H1 (cell line): ENCODE results near the gene TCAIM. TPM values are rescaled to one million over a fixed set of nuclear protein-coding genes. Genes with fewer than 3 reads are reported as not detected.

ENCODE experiments used
- CTCF ChIA-PET: fragments of 300-600 bp; sonication (Branson Sonifier 250); formaldehyde crosslinking; loops from one replicate; lab custom pipeline; 2021; ENCODE audit not compliant: partially characterized antibody; lab: Charles Lee
- POLR2A ChIA-PET: fragments of 300-600 bp; sonication (Branson Sonifier 250); formaldehyde crosslinking; loops from one replicate; lab custom pipeline; 2021; ENCODE audit warnings: inconsistent platforms; ENCODE audit not compliant: partially characterized antibody; lab: Charles Lee
- DNase-seq, 2 experiments: peaks; one replicate each; pipeline versions ENCODE4 v3.0.0 to v3.0.0-alpha.2; 2010 to 2022; ENCODE audit warnings: low spot score in 2 of 2, low read depth in 1 of 2, mixed read lengths in 1 of 2
- FAIRE-seq: peaks from 2 replicates; lab custom pipeline; 2011; peaks lifted over from hg19 to GRCh38; lab: Jason Lieb, UNC
- H2AFZ ChIP-seq: 2 replicates; pipeline ENCODE4 v1.8.1; 2012; ENCODE audit warnings: low read length, inconsistent platforms
- H2AK5ac ChIP-seq: 2 replicates; pipeline ENCODE4 v1.6.1; 2013; ENCODE audit warnings: low read depth, low read length
- H2BK120ac ChIP-seq: replicated peaks from 2 replicates; pipeline ENCODE3; 2013; ENCODE audit warnings: low read depth, low read length, inconsistent platforms
- H2BK12ac ChIP-seq: 2 replicates; pipeline ENCODE4 v1.6.1; 2013; ENCODE audit warnings: low read depth, low read length
- H2BK15ac ChIP-seq: 2 replicates; pipeline ENCODE4 v1.6.1; 2013; ENCODE audit warnings: low read length
- H2BK20ac ChIP-seq: 2 replicates; pipeline ENCODE4 v1.6.1; 2013; ENCODE audit warnings: low read length
- H2BK5ac ChIP-seq: 2 replicates; pipeline ENCODE4 v1.6.1; 2013; ENCODE audit warnings: low read depth, low read length
- H3K14ac ChIP-seq: 2 replicates; pipeline ENCODE4 v1.6.1; 2013; ENCODE audit warnings: inconsistent platforms; ENCODE audit not compliant: insufficient read length
- H3K18ac ChIP-seq: 2 replicates; pipeline ENCODE4 v1.6.1; 2013; ENCODE audit warnings: low read length; ENCODE audit errors: extremely low read depth
- H3K23ac ChIP-seq: 2 replicates; pipeline ENCODE4 v1.6.1; 2013; ENCODE audit warnings: inconsistent platforms; ENCODE audit not compliant: insufficient read length
- H3K23me2 ChIP-seq: 2 replicates; pipeline ENCODE4 v1.6.1; 2013; ENCODE audit warnings: low read depth, low read length
- H3K27ac ChIP-seq: 2 replicates; pipeline ENCODE4 v1.6.1; 2011; ENCODE audit warnings: low read depth, low read length, inconsistent platforms
- H3K27me3 ChIP-seq, 4 experiments: replicated peaks in 1 of 4; 1 replicate in 1 of 4; 2 replicates in 3 of 4; pipeline versions ENCODE4 v1.6.1 to v1.8.1; 2011 to 2013; ENCODE audit warnings: low read length in 3 of 4, mild to moderate bottlenecking in 3 of 4, inconsistent platforms in 2 of 4, mixed read lengths in 2 of 4, moderate library complexity in 1 of 4; ENCODE audit not compliant: control insufficient read depth in 3 of 4, insufficient read depth in 3 of 4; ENCODE audit errors: extremely low read depth in 1 of 4
- H3K36me3 ChIP-seq, 4 experiments: 2 replicates each; pipeline versions ENCODE4 v1.6.1 to v1.8.1; 2011 to 2013; ENCODE audit warnings: mild to moderate bottlenecking in 4 of 4, low read length in 3 of 4, moderate library complexity in 2 of 4, control low read depth in 1 of 4, inconsistent platforms in 1 of 4; ENCODE audit not compliant: insufficient read depth in 4 of 4, control insufficient read depth in 2 of 4
- H3K4ac ChIP-seq: replicated peaks from 2 replicates; pipeline ENCODE3; 2013; ENCODE audit warnings: low read length, low read depth, mixed read lengths, inconsistent platforms; ENCODE audit not compliant: insufficient read length
- H3K4me1 ChIP-seq, 4 experiments: replicated peaks in 1 of 4; 1 replicate in 1 of 4; 2 replicates in 3 of 4; pipeline versions ENCODE4 v1.6.1 to v1.8.1; 2011 to 2013; ENCODE audit warnings: low read length in 3 of 4, inconsistent platforms in 2 of 4, mixed read lengths in 1 of 4; ENCODE audit not compliant: insufficient read depth in 4 of 4, control insufficient read depth in 3 of 4
- H3K4me2 ChIP-seq, 2 experiments: 2 replicates each; pipeline versions ENCODE4 v1.6.1 to v1.8.1; 2011 to 2013; ENCODE audit warnings: low read depth in 2 of 2, low read length in 2 of 2, control low read depth in 1 of 2, inconsistent platforms in 1 of 2, mild to moderate bottlenecking in 1 of 2; ENCODE audit not compliant: insufficient read depth in 1 of 2
- H3K4me3 ChIP-seq, 4 experiments: fragments of 200-600, 300-600 bp in 1 of 4; sonication (generic), shearing (Covaris generic), sonication (Bioruptor Twin) in 1 of 4; 2 replicates each; pipeline versions ENCODE4 v1.5.1 to v1.8.1; 2011 to 2016; ENCODE audit warnings: low read length in 4 of 4, low read depth in 3 of 4, control low read depth in 2 of 4, inconsistent platforms in 2 of 4, mild to moderate bottlenecking in 2 of 4, mixed read lengths in 1 of 4, moderate library complexity in 1 of 4; ENCODE audit not compliant: insufficient read depth in 2 of 4; ENCODE audit errors: extremely low read depth in 1 of 4
- H3K56ac ChIP-seq: replicated peaks from 2 replicates; pipeline ENCODE3; 2013; ENCODE audit warnings: low read depth, mild to moderate bottlenecking, mixed read lengths, low read length, inconsistent platforms; ENCODE audit not compliant: insufficient read length
- H3K79me1 ChIP-seq: 2 replicates; pipeline ENCODE4 v1.6.1; 2013; ENCODE audit warnings: low read depth, low read length, control low read depth
- H3K79me2 ChIP-seq, 2 experiments: 2 replicates each; pipeline versions ENCODE4 v1.6.1 to v1.8.1; 2012 to 2013; ENCODE audit warnings: low read length in 2 of 2, mild to moderate bottlenecking in 2 of 2, inconsistent platforms in 1 of 2; ENCODE audit not compliant: insufficient read depth in 2 of 2, control insufficient read depth in 1 of 2
- H3K9ac ChIP-seq, 4 experiments: replicated peaks in 1 of 4; 1 replicate in 1 of 4; 2 replicates in 3 of 4; pipeline versions ENCODE4 v1.6.1 to v1.8.1; 2011 to 2013; ENCODE audit warnings: low read depth in 3 of 4, low read length in 3 of 4, control low read depth in 2 of 4, mild to moderate bottlenecking in 2 of 4, moderate library complexity in 2 of 4, inconsistent platforms in 1 of 4; ENCODE audit errors: extremely low read depth in 1 of 4
- H3K9me3 ChIP-seq, 2 experiments: 2 replicates each; pipeline versions ENCODE4 v1.6.1 to v1.8.1; 2012 to 2013; ENCODE audit warnings: mild to moderate bottlenecking in 2 of 2, moderate library complexity in 2 of 2, control low read depth in 1 of 2, inconsistent platforms in 1 of 2, low read depth in 1 of 2, low read length in 1 of 2, mixed read lengths in 1 of 2; ENCODE audit not compliant: insufficient read depth in 2 of 2
- H4K20me1 ChIP-seq, 2 experiments: replicated peaks in 1 of 2; 2 replicates each; pipeline versions ENCODE3 to v1.8.1; 2011 to 2013; ENCODE audit warnings: inconsistent platforms in 2 of 2, low read length in 2 of 2, mild to moderate bottlenecking in 1 of 2; ENCODE audit not compliant: insufficient read depth in 2 of 2, control insufficient read depth in 1 of 2
- H4K5ac ChIP-seq: 2 replicates; pipeline ENCODE4 v1.6.1; 2013; ENCODE audit warnings: low read length, low read depth, mixed read lengths, inconsistent platforms; ENCODE audit not compliant: insufficient read length
- H4K8ac ChIP-seq: 2 replicates; pipeline ENCODE4 v1.8.0; 2013; ENCODE audit warnings: mild to moderate bottlenecking, moderate library complexity, low read length, inconsistent platforms; ENCODE audit not compliant: insufficient read depth; ENCODE audit errors: extremely low read depth
- H4K91ac ChIP-seq: replicated peaks from 2 replicates; pipeline ENCODE3; 2013; ENCODE audit warnings: low read length, mixed read lengths, inconsistent platforms; ENCODE audit not compliant: insufficient read length
- BCL11A ChIP-seq, 2 experiments: IDR thresholded peaks; one replicate each; pipeline ENCODE4 v1.6.1; 2011; ENCODE audit warnings: low read depth in 2 of 2, low read length in 2 of 2, mild to moderate bottlenecking in 2 of 2
- SP1 ChIP-seq: IDR thresholded peaks from 2 replicates; pipeline ENCODE4 v1.6.1; 2011; ENCODE audit warnings: low read depth, low read length
- WGBS, 2 experiments: shearing (Covaris generic) in 1 of 2; methylation state at CpG; one replicate each; pipeline versions ENCODE4 v1.1.6 to v1.1.7; 2013 to 2015; ENCODE audit warnings: low lambda C conversion rate in 2 of 2, mixed read lengths in 2 of 2, inconsistent platforms in 1 of 2, low coverage in 1 of 2, missing lambda C conversion rate in 1 of 2; ENCODE audit not compliant: insufficient replicate concordance in 2 of 2, insufficient coverage in 1 of 2, insufficient read length in 1 of 2; ENCODE audit errors: extremely low coverage in 1 of 2, missing lambda C conversion rate in 1 of 2; 5-methylcytosine and 5-hydroxymethylcytosine counted together
- polyA plus RNA-seq, 7 experiments: library from polyadenylated mRNA; depleted of rRNA in 3 of 7; stranded (reverse) in 5 of 7; unstranded in 2 of 7; fragments of >200 nt in 5 of 7; fragments of 200-250 nt in 2 of 7; gene quantifications; 1 replicate in 5 of 7; 2 replicates in 1 of 7; 4 replicates in 1 of 7; pipeline versions ENCODE4 v1.2.1 to v1.2.3, GENCODE V29; 2011 to 2013; ENCODE audit warnings: missing spikeins in 2 of 7, mixed read lengths in 2 of 7
- total RNA-seq: library from RNA; stranded (reverse); fragmentation: NEBNext Ultra II Directional; extraction: Animal tissue kit (Norgen Biotek cat#: 25700); gene quantifications from 2 replicates; pipeline ENCODE4 v1.2.1, GENCODE V29; 2021

The TCAIM gene
- total and polyA plus RNA-seq, 2 of the 8 experiments (the other 6 are each of a cell fraction or from before 2014, with no cell fraction given): 6.9 to 22.1 TPM

GRCh38 chr3:44420676-44421075 is 82.1 kb downstream of the TCAIM start:
- no peak overlapping the region for H3K23ac ChIP-seq

More at GRCh38 chr3:44420676-44421075, 82.1 kb downstream of the TCAIM start:
- Histone ChIP-seq H2BK20ac (no peak overlapping the region), H3K18ac (no peak overlapping the region), H3K56ac (no peak overlapping the region), H3K36me3 (no peaks in the 10 kb centered on the region), H2BK120ac (no peak overlapping the region), H3K27me3 (no peaks in the 10 kb centered on the region; a peak in 1 of 7 replicates), H3K9me3 (no peaks in the 10 kb centered on the region), H2BK12ac (no peak overlapping the region), H3K27ac (no peak overlapping the region), H3K79me1 (no peaks in the 10 kb centered on the region), H2BK5ac (no peak overlapping the region), H4K8ac (peak overlapping the region; percentile 42; the same call in 1 of the 2 replicates), H3K9ac (no peak overlapping the region), H2AK5ac (0 out of 2 replicates have a peak overlapping the region, but pooled peaks have one; percentile 39), H3K4me2 (no peak overlapping the region), H3K14ac (no peak overlapping the region), H2BK15ac (no peak overlapping the region), H3K4ac (no peak overlapping the region), H3K79me2 (no peaks in the 10 kb centered on the region), H3K23me2 (no peaks in the 10 kb centered on the region), H2AFZ (no peak overlapping the region), H4K20me1 (no peaks in the 10 kb centered on the region), H3K4me3 (no peak overlapping the region), H4K5ac (no peak overlapping the region), H3K4me1 (no peaks in the 10 kb centered on the region), H4K91ac (no peak overlapping the region)
- ChIA-PET CTCF (interaction anchor here (0.5 to 3.1 kb wide), 4 partner anchors 9 to 224 kb away, joined by 3 to 10 read pairs (median 6); no protein-coding TSS in a partner anchor), POLR2A (no interaction called here)
- 83% methylated on average over 1 of the region's 1 CpG; no CpG with 5 or more reads in 1 of the 2 experiments for WGBS, 2 experiments
- DNase-seq (no peak), FAIRE-seq (no peak)
- TF ChIP-seq BCL11A (IDR thresholded peaks at IDR 0.05; ENCODE audit: low read depth in 2 of 2, low read length in 2 of 2) (no peak), SP1 (no peak)
